Cardiac muscle cell (in vitro differentiated cells and primary cell): Measurements from ENCODE around the gene CADPS2. TPM values are rescaled to one million over a fixed set of nuclear protein-coding genes. Genes with fewer than 3 reads are reported as not detected.

Experiments
- DNase-seq, 2 donors: peaks; one replicate each; pipeline versions ENCODE4 v3.0.0 to v3.0.0-alpha.2; 2010 to 2017; ENCODE audit warnings: low read depth in 1 of 2, low spot score in 1 of 2
- H3K27ac ChIP-seq: fragments of 200-600 bp; sonication (generic); 2 replicates; pipeline ENCODE4 v1.5.1; 2016
- H3K27me3 ChIP-seq: fragments of 200-600 bp; sonication (generic); 2 replicates; pipeline ENCODE4 v1.6.0; 2016; ENCODE audit warnings: control low read depth
- H3K36me3 ChIP-seq: fragments of 200-600 bp; sonication (generic); 2 replicates; pipeline ENCODE4 v1.5.1; 2016; ENCODE audit warnings: control low read depth
- H3K4me1 ChIP-seq: fragments of 200-600 bp; sonication (generic); 2 replicates; pipeline ENCODE4 v1.8.1; 2017; ENCODE audit warnings: low read depth, mild to moderate bottlenecking, mixed run types
- H3K4me3 ChIP-seq: fragments of 200-600 bp; sonication (generic); 2 replicates; pipeline ENCODE4 v1.5.1; 2016; ENCODE audit warnings: mild to moderate bottlenecking
- H3K9me3 ChIP-seq: fragments of 200-600 bp; sonication (generic); 2 replicates; pipeline ENCODE4 v1.5.1; 2017; ENCODE audit warnings: low read depth, mild to moderate bottlenecking, control low read depth
- CTCF ChIP-seq: IDR thresholded peaks from 2 replicates; pipeline ENCODE4 v1.5.1; 2012; ENCODE audit warnings: low read depth, mild to moderate bottlenecking, low read length
- polyA plus RNA-seq: library from polyadenylated mRNA; unstranded; fragments of >200 nt; fragmentation: Nextera tagmentation; extraction: Ambion mirVana; gene quantifications from 2 replicates; pipeline ENCODE4 v1.2.1, GENCODE V29; 2016
- total RNA-seq: library from RNA; depleted of rRNA; stranded (reverse); fragments of >200 nt; gene quantifications from 2 replicates; pipeline ENCODE4 v1.2.3, GENCODE V29; 2016

The CADPS2 gene
- total and polyA plus RNA-seq, 2 experiments from 2014 or later: 15.0 to 17.2 TPM

GRCh38 chr7:122833888-122834570 lies 52.2 kb downstream of the CADPS2 start:
- no peak for DNase-seq
- Histone ChIP-seq H3K27ac (no peak overlapping the region), H3K4me3 (no peak overlapping the region), H3K9me3 (no peaks in the 10 kb centered on the region), H3K4me1 (no peaks in the 10 kb centered on the region), H3K36me3 (no peaks in the 10 kb centered on the region), H3K27me3 (no peaks in the 10 kb centered on the region)
- TF ChIP-seq CTCF: no peak

GRCh38 chr7:122831436-122831835 lies 54.8 kb downstream of the CADPS2 start:
- Histone ChIP-seq H3K27ac (no peak overlapping the region), H3K4me1 (no peaks in the 10 kb centered on the region), H3K27me3 (no peaks in the 10 kb centered on the region), H3K4me3 (no peak overlapping the region), H3K36me3 (no peaks in the 10 kb centered on the region), H3K9me3 (no peaks in the 10 kb centered on the region)
- DNase-seq: no peak
- no peak for TF ChIP-seq CTCF

- H3K27me3 ChIP-seq: no peaks in the 10 kb centered on the region
- no peak for DNase-seq
- H3K36me3 ChIP-seq: no peaks in the 10 kb centered on the region
- no peaks in the 10 kb centered on the region for H3K9me3 ChIP-seq
- H3K4me3 ChIP-seq: no peak overlapping the region
- TF ChIP-seq CTCF: no peak
- H3K4me1 ChIP-seq: no peaks in the 10 kb centered on the region
- no peak overlapping the region for H3K27ac ChIP-seq
These were observed 56.3 kb downstream of the CADPS2 start for GRCh38 chr7:122829962-122830361.

GRCh38 chr7:122827763-122828162 lies 58.5 kb downstream of the CADPS2 start:
- Histone ChIP-seq H3K36me3 (no peaks in the 10 kb centered on the region), H3K27me3 (no peaks in the 10 kb centered on the region), H3K9me3 (no peaks in the 10 kb centered on the region), H3K4me1 (no peaks in the 10 kb centered on the region), H3K4me3 (no peak overlapping the region), H3K27ac (no peak overlapping the region)
- no peak for DNase-seq
- no peak for TF ChIP-seq CTCF

GRCh38 chr7:122813845-122814244 lies 72.4 kb downstream of the CADPS2 start:
- Histone ChIP-seq H3K36me3 (no peaks in the 10 kb centered on the region), H3K27me3 (no peaks in the 10 kb centered on the region), H3K4me1 (no peaks in the 10 kb centered on the region), H3K27ac (no peak overlapping the region), H3K9me3 (no peaks in the 10 kb centered on the region), H3K4me3 (no peak overlapping the region)
- TF ChIP-seq CTCF: no peak
- no peak for DNase-seq
